ENCODE measurements around the gene MYO9B.

- TF ChIP-seq CTCF (conservative IDR thresholded peaks at IDR 0.05 in 1 of 2, IDR thresholded peaks at IDR 0.05 in 1 of 2; ENCODE audit: extremely low read depth in 1 of 2, insufficient read depth in 1 of 2, low read depth in 1 of 2, low read length in 2 of 2) (no peak), EZH2 (IDR thresholded peaks at IDR 0.05; ENCODE audit: borderline replicate concordance, low read length) (no peak)
Measured at GRCh38 chr19:17149393-17150135, 74.0 kb downstream of the MYO9B start.

Measured in mammary epithelial cell (primary cell).